GM10266 (cell line): ENCODE data around the gene ZBTB46.

Experiments
- DNase-seq: peaks from one replicate; pipeline ENCODE4 v3.0.0; 2012; ENCODE audit errors: extremely low spot score
- TF ChIP-seq, protein P1 (sequence below): IDR thresholded peaks from 2 replicates; pipeline ENCODE4 v1.5.1; 2012; ENCODE audit warnings: mild to moderate bottlenecking, low read depth; ENCODE audit not compliant: control insufficient read depth, insufficient read depth; ENCODE audit errors: missing control alignments

ZBTB46 gene

GRCh38 chr20:63846888-63847236 lies 15.8 kb upstream of the ZBTB46 start:
- TF ChIP-seq, protein P1, sequence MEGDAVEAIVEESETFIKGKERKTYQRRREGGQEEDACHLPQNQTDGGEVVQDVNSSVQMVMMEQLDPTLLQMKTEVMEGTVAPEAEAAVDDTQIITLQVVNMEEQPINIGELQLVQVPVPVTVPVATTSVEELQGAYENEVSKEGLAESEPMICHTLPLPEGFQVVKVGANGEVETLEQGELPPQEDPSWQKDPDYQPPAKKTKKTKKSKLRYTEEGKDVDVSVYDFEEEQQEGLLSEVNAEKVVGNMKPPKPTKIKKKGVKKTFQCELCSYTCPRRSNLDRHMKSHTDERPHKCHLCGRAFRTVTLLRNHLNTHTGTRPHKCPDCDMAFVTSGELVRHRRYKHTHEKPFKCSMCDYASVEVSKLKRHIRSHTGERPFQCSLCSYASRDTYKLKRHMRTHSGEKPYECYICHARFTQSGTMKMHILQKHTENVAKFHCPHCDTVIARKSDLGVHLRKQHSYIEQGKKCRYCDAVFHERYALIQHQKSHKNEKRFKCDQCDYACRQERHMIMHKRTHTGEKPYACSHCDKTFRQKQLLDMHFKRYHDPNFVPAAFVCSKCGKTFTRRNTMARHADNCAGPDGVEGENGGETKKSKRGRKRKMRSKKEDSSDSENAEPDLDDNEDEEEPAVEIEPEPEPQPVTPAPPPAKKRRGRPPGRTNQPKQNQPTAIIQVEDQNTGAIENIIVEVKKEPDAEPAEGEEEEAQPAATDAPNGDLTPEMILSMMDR: no peak
- no peak for DNase-seq

DNA sequence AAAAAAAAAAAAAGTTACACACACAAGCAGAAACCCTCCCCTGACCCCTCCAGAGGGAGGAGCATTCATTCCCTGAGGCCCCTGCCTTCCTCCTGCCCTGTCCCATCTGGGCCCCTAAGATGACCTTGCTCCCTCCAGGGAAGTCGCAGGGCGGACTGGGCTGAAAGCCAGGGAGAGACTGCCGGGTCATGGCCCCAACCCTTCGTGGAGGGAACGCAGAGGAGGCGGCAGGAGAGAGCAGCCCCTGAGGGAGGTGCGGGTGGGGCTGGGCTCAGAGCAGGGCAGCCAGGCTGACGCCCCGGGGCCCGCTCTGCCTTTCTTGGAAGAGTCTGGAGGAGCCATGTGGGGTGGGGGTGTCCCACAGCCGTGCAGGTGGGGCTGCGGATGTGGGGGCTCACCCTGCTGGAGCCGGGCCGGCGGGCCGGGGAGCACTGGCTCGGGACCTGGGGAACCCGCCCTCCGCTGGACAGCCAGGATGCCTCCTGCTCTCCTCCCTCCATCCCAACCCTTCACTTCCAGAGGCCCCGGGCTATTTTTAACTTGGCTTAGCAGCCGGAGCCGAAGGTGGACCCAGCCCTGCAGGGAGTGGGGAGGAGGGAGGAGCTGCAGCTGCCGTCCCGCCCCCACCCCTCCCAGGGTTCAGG lies 15.2 kb upstream of the ZBTB46 start:
- TF ChIP-seq, protein P1: no peak
- DNase-seq: no peak

DNA sequence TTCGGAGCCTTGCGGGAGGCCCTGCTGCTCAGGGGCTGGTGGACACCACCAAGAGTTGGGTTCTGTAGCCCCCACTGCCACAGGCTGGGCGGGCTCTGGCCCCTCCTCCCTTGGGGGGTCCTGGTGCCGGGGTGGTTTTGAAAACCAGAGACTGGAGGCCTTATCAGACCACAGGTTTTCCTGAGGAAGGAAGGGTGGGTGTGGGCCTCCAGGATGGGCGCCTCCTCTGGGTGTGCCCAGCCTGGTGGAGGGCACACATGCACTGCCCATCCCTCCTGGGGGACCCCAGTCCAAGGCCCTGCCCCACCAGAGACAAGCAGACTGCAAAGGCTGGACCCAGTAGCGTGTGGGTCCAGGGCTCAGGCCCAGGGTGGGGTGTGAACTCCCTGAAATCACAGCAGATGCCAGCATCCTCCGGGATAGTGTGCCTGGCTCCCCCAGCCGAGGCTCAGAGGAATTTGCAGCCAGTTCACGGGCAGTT lies 13.5 kb upstream of the ZBTB46 start:
- DNase-seq: no peak
- TF ChIP-seq, protein P1: no peak

DNA sequence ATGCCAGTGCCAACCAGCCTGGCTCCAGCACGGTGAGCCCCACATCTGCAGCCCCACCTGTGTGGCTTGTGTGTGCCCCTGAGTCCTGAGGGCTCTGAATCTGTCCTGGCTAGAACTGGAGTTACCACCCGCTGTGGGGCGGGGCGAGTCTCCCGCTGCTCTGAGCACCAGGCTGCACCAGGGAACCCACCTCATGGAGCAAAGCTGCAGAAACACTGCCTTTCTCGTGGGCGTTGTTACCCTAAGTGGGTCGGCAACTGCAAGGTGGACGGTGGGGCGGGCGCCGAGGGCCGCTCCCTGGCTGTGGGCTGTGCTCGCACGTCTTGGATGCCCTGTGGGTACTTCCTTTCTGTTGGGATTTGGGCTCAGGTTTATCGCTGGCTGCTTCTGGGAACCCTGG lies 12.7 kb upstream of the ZBTB46 start:
- TF ChIP-seq, protein P1: no peak
- no peak for DNase-seq

DNA sequence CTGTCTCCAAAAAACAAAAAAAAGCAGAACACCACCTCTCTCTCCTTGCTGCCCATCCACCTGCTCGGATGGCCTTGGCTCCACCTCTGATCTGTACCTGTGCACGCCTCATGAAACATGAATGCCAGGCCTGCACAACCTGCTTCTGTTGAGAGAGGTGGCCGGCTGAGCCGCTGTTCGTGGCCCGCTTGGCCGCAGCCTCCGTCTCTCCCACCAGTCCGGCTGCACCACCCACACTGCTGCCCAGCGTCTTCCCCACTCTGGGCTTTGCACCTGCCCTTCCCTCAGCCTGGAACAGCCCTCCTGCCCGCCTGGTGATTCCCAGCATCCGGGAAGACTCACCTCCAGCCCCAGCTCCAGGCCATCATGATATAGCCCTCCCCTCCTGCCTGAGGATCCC lies 12.2 kb upstream of the ZBTB46 start:
- no peak for DNase-seq
- TF ChIP-seq, protein P1: no peak

DNA sequence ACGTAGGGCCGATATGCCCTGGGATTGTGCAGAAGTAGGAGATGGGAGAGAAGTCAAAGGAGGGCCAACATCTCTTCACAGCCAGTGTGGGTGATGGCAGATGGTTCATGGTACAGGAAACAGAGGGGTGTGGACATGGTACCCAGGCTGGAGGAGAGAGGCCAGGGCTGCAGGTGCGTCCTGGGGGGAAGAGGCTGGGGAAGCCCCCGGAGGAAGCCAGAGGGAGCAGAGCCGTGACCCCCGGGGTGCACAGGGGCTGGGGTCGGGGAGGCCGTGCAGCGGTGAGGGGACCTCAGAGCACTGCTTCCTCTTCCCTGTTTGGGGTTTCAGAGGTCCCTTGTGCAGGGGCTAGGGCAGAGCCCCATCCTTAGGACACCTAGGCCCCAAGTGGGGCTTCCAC lies 11.2 kb upstream of the ZBTB46 start:
- TF ChIP-seq, protein P1: no peak
- DNase-seq: no peak

GRCh38 chr20:63840405-63840828 lies 9.4 kb upstream of the ZBTB46 start:
- TF ChIP-seq, protein P1: no peak
- DNase-seq: no peak
